NCI-H1436 treated with DMSO at 0.1 percent for 48 hours (cell line): ENCODE results near the gene RFX5.

Experiments
- DNase-seq: peaks from one replicate; lab custom pipeline; 2025; lab: John Stamatoyannopoulos, UW

Gene RFX5

DNA sequence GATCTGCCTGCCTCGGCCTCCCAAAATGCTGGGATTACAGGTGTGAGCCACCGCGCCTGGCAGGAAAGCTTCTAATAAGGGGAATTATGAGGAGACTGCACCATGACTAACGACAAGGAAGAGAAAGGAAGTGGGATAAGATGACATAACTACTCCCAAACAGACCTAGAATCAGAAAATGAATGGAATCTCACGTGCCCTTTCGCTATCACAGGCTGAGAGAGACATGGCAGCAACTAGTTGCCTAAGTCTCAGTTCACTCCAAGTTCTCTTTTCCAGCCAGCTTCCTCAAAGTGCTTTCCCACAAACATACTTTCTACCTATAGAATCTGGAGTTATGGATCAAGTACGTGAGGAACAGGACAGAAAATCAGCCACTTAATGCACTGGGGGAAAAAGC, 21.8 kb downstream of the RFX5 start:
- DNase-seq = no peak

DNA sequence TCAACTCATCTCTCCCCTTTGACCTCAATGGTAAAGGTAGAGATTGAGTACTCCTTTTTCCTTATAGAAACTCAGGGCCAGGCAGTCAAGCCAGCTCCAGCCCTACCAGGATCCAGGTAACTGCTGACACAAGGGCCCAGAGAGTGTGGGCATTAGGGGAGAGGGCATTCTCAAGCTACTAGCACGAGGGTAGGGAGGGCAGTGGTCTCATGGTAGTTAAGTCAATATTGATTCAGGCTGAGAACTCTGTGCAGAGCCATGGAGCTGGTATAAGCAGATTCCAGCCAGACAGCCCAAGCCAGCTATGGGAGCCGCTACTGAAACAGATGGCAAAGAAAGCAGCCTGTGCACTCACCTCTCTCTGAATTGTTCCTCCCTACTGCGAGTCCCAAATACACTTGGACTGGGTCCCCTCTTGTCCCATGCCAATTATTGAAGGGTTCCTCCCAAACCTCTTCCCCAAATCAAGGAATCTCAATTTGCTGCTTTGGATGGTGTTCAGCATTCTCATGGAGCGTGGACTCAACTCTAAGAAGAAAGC, 22.6 kb downstream of the RFX5 start:
- DNase-seq = no peak

DNA sequence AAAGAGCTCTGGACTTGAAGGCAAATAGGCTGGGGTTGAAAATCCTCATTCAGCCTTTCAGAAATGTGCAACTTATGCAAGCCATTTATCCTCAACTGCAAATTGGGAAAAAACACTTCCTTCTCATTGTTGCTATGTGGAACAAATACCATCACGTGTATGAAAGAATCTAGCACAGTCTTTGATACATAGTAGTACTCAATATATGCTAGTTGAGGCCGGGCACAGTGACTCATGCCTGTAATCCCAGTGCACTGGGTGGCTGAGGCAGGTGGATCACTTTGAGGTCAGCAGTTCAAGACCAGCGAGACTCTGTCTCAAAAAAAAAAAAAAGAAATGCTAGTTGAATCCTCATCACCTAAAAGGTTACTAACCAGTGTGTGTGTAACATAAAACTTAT, 28.1 kb downstream of the RFX5 start:
- no peak for DNase-seq

GRCh38 chr1:151315565-151316235, 31.4 kb downstream of the RFX5 start:
- no peak for DNase-seq

DNA sequence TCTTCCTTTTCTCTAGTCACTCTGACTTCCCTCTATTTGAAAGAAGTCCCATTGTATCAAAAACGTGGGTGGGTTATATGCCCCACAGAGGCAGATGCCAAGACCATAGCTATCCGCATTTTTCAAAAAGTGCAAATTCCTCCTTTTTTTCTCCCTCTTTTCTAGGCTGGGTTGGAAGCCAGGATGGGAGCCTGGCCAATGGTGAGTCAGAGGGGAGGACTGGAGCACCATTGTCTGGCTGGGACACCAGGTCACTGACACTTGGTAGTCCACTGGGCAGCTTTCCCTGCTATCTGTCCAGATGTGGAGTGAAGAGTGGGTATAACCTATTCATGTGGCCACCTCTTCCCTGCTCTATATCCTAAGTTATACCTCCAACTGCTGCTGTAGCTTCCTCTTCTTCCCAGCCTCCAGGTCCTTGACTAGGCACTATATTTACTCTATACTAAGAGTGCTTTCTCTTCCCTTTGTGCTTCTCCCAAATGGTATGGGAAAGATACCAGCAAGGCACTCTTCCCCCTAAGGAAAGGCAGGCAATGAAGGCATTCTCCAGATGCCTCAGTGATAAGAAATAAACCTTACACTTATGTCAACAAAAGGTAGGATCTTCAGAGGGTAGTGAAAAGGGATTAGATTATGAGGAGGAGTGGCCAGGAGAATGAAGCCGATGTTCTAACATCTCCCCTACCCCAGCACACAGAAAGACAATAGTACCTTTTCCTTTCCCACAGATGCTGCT, 32.7 kb downstream of the RFX5 start:
- no peak for DNase-seq

GRCh38 chr1:151313501-151313900, 33.6 kb downstream of the RFX5 start:
- DNase-seq = no peak

DNA sequence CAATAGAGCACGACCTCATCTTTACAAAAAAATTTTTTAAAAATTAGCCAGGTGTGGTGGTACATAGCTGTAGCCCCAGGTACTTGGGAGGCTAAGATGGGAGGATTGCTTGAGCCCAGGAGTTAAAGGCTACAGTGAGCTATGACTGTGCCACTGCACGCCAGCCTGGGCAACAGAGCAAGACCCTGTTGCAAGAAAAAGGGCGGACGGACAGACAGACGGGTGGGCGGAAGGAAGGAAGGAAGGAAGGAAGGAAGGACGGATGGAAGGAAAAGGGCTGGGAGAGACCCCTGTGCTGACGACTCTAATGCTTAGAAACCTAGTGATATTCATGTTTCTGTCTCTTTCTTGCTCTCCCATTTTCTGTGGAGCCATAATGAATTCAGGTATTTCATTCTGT, 34.2 kb downstream of the RFX5 start:
- no peak for DNase-seq

DNA sequence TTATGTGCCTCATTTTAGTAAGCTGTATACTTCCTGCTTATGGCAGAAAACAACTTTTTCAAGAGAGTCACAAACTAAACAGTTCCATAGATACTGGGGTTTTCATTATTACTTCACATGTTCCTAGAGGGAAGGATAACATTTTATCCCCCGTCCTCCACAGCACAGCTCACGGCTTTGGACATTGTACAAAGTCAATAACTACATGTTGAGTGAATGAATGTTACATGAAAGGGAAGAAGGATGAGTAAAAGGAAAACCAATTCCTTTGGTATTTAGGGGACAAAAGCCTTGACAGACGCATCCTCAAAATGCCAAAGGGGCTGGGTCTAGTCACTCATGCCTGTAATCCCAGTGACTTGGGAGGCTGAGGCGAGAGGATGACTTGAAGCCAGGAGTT, 34.6 kb downstream of the RFX5 start:
- no peak for DNase-seq

- DNase-seq = no peak
Observed at GRCh38 chr1:151311589-151312331, 35.3 kb downstream of the RFX5 start.

DNA sequence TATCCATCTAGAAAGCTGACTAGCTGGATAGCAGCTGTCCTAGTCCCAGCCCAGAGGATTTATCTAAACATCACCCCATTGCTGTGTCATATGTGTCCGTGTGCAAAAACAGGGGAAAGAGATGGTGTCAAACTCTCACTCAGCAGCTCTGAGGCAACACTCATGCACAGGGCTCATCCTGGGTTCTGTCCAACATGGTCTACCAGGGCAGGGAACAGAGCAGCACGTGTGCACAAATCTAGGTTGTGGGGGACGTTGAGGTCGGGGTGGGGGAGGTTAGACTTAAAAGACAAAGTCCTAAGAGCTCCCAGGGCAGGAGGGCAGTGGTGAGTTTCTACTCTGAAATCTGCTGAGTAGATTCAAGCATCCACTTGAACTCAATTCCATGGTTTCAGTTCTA, 36.0 kb downstream of the RFX5 start:
- DNase-seq = no peak

DNA sequence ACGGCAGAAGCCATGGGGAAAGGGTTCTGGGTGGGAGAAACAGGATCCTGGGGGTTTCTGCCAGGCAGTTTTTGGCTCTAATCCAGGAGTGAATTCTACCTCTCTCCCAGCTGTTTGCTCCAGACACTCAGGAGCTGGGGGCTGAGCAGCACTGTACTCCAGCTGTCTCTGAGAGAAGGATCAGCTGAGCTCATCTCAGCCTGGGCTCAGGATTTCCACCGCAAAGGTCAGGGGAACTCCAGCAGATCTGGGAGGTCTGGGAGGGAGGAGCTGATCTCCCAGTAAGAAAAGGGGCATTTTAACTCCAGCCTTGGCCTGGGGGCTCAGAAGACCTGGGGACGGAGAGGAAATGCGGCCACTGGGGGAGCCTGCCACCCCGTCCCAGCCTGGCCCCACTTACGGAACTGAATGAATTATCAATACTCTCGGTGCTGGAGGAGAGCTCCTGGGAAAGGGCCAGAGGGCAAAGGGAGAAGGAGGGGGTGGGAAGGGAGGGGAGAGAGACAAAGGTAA, 37.2 kb downstream of the RFX5 start:
- no peak for DNase-seq

DNA sequence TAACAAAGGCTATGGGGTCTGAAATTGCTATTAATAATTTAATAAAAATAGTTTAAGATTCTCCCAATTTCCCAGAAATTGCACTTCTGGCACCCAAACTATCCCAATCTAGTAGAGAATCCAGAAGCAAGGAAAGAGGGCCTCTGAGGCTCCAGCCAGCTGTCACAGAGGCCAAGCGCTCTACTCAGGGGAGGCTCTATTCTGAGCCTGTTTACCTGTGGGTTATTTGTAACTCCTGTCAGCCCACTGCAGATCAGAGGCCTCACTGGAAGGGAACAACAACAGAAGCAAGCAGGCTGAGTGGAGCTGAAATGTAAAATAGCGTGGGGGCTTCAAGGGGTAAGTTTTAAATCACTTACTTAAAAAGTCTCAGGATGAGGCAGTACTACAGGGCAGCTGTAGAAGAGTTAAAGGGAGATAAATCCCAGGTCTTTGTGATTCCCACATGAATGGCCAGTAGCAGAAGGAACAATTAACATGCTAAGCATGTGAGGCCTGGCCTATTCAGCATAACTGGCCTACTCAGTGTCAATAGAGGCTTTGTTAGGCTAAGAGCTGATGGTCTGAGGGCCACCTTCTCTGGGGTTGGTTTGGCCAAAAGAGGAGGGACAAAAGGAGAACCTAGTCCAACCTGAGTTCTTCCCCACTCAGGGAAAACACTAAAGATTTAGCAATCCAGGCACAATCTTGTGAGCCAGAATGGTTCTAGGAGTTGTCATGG, 52.1 kb downstream of the RFX5 start:
- DNase-seq = no peak

GRCh38 chr1:151293093-151293492, 54.0 kb downstream of the RFX5 start:
- DNase-seq = no peak

GRCh38 chr1:151292207-151293030, 54.6 kb downstream of the RFX5 start:
- no peak for DNase-seq

DNA sequence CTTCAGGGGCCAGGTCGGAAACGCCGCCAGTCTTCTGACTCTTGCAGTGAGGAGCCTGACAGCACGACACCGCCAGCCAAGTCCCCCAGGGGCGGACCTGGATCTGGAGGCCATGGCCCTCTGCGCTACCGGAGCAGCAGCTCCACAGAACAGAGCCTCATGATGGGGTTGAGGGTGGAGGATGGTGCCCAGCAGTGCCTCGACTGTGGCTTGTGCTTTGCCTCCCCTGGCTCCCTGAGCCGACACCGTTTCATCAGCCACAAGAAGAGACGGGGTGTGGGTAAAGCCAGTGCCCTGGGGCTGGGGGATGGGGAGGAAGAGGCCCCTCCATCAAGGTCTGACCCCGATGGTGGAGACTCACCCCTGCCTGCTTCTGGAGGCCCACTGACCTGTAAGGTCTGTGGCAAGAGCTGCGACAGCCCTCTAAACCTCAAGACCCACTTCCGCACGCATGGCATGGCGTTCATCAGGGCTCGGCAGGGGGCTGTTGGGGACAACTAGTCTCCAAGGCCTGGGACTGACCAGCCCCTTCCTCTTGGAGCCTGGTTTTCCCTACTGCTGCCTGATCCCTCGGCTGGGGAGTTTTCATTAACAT, 56.2 kb downstream of the RFX5 start:
- no peak for DNase-seq
